Right lobe of liver (tissue), 4 donors: ENCODE data around the gene PIEZO2.

Source experiments
- CTCF ChIP-seq, 4 donors: fragments of 200-600 bp in 3 of 4; fragments of 450-650 bp in 1 of 4; IDR thresholded peaks; one replicate each; pipeline versions ENCODE4 v1.5.1 to v1.8.0; 2016 to 2022; ENCODE audit warnings: antibody characterized with exemption in 4 of 4, mild to moderate bottlenecking in 2 of 4
- POLR2A ChIP-seq: fragments of 450-650 bp; IDR thresholded peaks from one replicate; pipeline ENCODE4 v1.6.1; 2017; ENCODE audit warnings: antibody characterized with exemption, mild to moderate bottlenecking
- donor health status: DM: no; HTN: no; CAD: no.
- donor health status: DM: no; HTN: no; CAD: no.
- donor health status: DM: no; HTN: yes; CAD: no.

- TF ChIP-seq CTCF (IDR thresholded peaks at IDR 0.05) (no peak), POLR2A (no peak)
These were observed 381.1 kb downstream of the PIEZO2 start for GRCh38 chr18:10768221-10768620.
